ENCODE data around the gene CADM2.

GRCh38 chr3:85102781-85103180, 144.0 kb downstream of the CADM2 start:
- TF ChIP-seq, protein P1, sequence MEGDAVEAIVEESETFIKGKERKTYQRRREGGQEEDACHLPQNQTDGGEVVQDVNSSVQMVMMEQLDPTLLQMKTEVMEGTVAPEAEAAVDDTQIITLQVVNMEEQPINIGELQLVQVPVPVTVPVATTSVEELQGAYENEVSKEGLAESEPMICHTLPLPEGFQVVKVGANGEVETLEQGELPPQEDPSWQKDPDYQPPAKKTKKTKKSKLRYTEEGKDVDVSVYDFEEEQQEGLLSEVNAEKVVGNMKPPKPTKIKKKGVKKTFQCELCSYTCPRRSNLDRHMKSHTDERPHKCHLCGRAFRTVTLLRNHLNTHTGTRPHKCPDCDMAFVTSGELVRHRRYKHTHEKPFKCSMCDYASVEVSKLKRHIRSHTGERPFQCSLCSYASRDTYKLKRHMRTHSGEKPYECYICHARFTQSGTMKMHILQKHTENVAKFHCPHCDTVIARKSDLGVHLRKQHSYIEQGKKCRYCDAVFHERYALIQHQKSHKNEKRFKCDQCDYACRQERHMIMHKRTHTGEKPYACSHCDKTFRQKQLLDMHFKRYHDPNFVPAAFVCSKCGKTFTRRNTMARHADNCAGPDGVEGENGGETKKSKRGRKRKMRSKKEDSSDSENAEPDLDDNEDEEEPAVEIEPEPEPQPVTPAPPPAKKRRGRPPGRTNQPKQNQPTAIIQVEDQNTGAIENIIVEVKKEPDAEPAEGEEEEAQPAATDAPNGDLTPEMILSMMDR (IDR thresholded peaks at IDR 0.05), result no peak
- TF ChIP-seq POLR2A (IDR thresholded peaks at IDR 0.05), result no peak

Data from thyroid gland (tissue), 4 donors.